ENCODE data around the gene TAF1B. TPM values are rescaled to one million over a fixed set of nuclear protein-coding genes. Genes with fewer than 3 reads are reported as not detected.

The TAF1B gene
- total RNA-seq, 1 donor from 2014 or later: 58.5 TPM

- H3K9me3 ChIP-seq: no peaks in the 10 kb centered on the region
- TF ChIP-seq CTCF (IDR thresholded peaks at IDR 0.05): no peak
- intact Hi-C loops (cut with DNase I): no loop called here
- H3K27me3 ChIP-seq: no peaks in the 10 kb centered on the region
- no peak overlapping the region for H3K4me3 ChIP-seq
- no peak overlapping the region for H3K27ac ChIP-seq
- H3K4me1 ChIP-seq: no peaks in the 10 kb centered on the region
- peaks cover 0 to under 1% of the 10 kb centered on the region in 2 donors for H3K36me3 ChIP-seq
- DNase-seq (ENCODE audit: low spot score in 2 of 2): no peak
Measured at GRCh38 chr2:9941196-9941995, 98.1 kb downstream of the TAF1B start.

GRCh38 chr2:9941996-9942390 lies 98.7 kb downstream of the TAF1B start:
- Histone ChIP-seq H3K9me3 (no peaks in the 10 kb centered on the region), H3K36me3 (no peaks in the 10 kb centered on the region), H3K4me3 (no peak overlapping the region), H3K27ac (no peak overlapping the region), H3K4me1 (no peaks in the 10 kb centered on the region), H3K27me3 (no peaks in the 10 kb centered on the region)
- no peak for DNase-seq (ENCODE audit: low spot score in 2 of 2)
- TF ChIP-seq CTCF (IDR thresholded peaks at IDR 0.05): no peak
- intact Hi-C loops (cut with DNase I): no loop called here

GRCh38 chr2:9944330-9944758 lies 101.1 kb downstream of the TAF1B start:
- no peak for TF ChIP-seq CTCF (IDR thresholded peaks at IDR 0.05)
- Histone ChIP-seq H3K27me3 (no peaks in the 10 kb centered on the region), H3K4me3 (no peak overlapping the region), H3K27ac (no peak overlapping the region), H3K4me1 (no peaks in the 10 kb centered on the region), H3K36me3 (no peaks in the 10 kb centered on the region), H3K9me3 (no peaks in the 10 kb centered on the region)
- no peak for DNase-seq (ENCODE audit: low spot score in 2 of 2)
- intact Hi-C loops (cut with DNase I): no loop called here

- no peak for TF ChIP-seq CTCF (IDR thresholded peaks at IDR 0.05)
- no peak for DNase-seq (ENCODE audit: low spot score in 2 of 2)
- Histone ChIP-seq H3K4me1 (no peaks in the 10 kb centered on the region), H3K4me3 (no peak overlapping the region), H3K27me3 (no peaks in the 10 kb centered on the region), H3K9me3 (no peaks in the 10 kb centered on the region), H3K27ac (no peak overlapping the region), H3K36me3 (no peaks in the 10 kb centered on the region)
- intact Hi-C loops (cut with DNase I): no loop called here
Measured at GRCh38 chr2:9945596-9945995, 102.3 kb downstream of the TAF1B start.

- no peak for DNase-seq (ENCODE audit: low spot score in 2 of 2)
- TF ChIP-seq CTCF (IDR thresholded peaks at IDR 0.05): no peak
- intact Hi-C loops (cut with DNase I): no loop called here
- Histone ChIP-seq H3K9me3 (no peaks in the 10 kb centered on the region), H3K27me3 (no peaks in the 10 kb centered on the region), H3K4me3 (no peak overlapping the region), H3K27ac (no peak overlapping the region), H3K4me1 (peaks cover 0 to 4% of the 10 kb centered on the region in 2 donors), H3K36me3 (no peaks in the 10 kb centered on the region)
Measured at GRCh38 chr2:9946076-9946475, 102.8 kb downstream of the TAF1B start.

All from ascending aorta (tissue), 2 donors.